Right ventricle myocardium superior (tissue), 1 donor: ENCODE results near the gene MYPN. TPM values are rescaled to one million over a fixed set of nuclear protein-coding genes. Genes with fewer than 3 reads are reported as not detected.

Experiments
- ATAC-seq: fragments of 200-7000 bp; cut with Tn5 transposase; one replicate; pipeline ENCODE4 v1.9.1; 2020; ENCODE audit warnings: mild to moderate bottlenecking; ENCODE audit not compliant: poor library complexity
- DNase-seq: peaks from one replicate; pipeline ENCODE4 v3.0.0-alpha.2; 2020
- intact Hi-C: fragments of 100-400 bp; cut with DNase I; formaldehyde crosslinking; loops from one replicate; pipeline ENCODE4 v1.11.2; 2022
- total RNA-seq: library from RNA; stranded (reverse); fragmentation: NEBNext Ultra II Directional; extraction: Animal tissue kit (Norgen Biotek cat#: 25700); gene quantifications from one replicate; pipeline ENCODE4 v1.2.1, GENCODE V29; 2021
- donor health status: DM: no; HTN: yes; CAD: no; lungs with severe emphysema.

The MYPN gene
- total RNA-seq, 1 donor from 2014 or later: 92.0 TPM

DNA sequence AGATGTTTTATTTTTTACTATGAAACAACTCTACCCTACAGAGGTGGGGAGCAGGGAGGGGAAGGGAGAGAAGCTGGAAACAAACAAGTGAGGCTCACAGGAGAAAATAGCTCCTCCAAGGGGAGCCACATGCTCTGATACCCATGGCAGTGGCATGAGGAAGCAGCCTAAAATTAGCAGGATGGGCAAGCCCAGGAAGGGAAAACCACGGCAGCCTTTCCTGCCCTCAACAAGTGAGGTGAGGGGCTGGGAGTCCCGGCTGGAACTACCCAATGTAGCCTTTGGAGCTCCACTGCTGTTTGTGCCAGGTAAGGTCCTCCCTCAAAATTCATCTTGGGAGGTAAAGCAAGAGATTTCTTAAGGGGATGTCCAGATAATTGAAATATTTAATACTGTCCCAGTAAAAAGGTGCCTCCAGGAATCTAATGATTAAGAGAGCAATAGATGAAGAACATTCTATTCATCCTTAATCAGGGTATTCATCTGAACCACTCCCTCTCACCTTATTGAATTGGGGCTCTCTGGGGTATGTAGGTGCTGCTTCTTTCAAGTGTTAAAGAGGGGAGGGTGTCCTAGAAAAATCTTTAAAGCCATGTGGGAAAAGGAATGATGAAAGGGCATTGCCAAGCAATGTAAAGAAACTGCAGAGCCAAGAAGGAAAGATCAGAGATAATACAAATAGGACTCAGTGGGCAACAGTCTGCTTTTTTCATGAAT lies 21.4 kb upstream of the MYPN start:
- peak; percentile 87 for ATAC-seq
- intact Hi-C loops: no loop called here
- DNase-seq: no peak

DNA sequence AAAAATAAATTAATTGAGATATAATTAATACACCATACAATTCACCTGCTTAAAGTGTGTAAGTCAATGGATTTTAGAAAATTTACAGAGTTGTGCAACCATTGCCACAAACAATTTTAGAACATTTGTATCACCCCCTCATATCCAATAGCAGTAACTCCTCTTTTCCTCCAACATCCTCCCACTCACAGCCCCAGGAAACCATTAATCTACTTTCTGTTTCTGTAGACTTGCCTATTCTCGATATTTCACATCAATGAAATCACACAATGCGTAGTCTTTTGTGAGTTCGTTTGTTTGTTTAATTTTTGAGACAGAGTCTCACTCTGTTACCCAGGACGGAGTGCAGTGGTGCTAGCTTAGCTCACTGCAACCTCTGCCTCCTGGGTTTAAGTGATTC lies 20.5 kb upstream of the MYPN start:
- intact Hi-C loops: no loop called here
- DNase-seq: no peak
- no peak for ATAC-seq

DNA sequence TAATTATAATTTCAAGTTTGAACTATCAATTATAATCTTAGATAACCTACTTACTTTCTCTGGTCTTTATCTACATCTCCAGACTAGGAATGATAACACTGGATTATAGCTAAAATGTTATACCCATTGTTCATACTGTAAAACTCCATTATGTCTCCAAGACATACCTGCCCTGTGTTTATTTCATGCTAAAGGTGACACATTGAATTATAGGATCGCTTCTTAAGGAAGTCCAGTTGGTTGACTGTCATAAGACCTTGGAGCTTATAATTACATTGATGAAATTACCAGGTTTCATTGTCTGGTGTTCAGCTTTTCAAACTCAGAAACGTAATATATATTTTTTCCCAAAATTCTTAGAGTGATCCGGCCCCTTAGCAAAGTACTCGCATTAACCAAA lies 18.7 kb upstream of the MYPN start:
- DNase-seq (no peak), ATAC-seq (no peak)
- intact Hi-C loops: no loop called here

DNA sequence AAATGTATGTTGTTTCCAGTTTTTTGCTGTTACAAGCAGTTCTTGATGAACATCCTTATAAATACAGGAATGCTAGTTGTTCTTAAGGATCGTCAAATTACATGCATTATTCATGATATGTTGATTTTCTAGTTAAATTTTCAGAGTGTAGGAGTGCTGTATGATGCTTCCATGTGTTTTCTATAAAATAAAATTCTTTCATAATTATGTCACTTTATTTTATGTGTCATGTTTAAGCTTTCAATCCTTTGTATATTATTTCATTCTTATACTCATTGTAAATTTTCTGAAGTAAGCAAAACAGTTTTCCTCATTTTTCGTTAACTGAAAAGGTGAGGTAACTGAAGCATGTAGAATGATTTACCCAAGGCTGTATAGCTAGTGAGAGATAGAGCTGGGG lies 16.8 kb upstream of the MYPN start:
- no peak for DNase-seq
- intact Hi-C loops: no loop called here
- no peak for ATAC-seq

DNA sequence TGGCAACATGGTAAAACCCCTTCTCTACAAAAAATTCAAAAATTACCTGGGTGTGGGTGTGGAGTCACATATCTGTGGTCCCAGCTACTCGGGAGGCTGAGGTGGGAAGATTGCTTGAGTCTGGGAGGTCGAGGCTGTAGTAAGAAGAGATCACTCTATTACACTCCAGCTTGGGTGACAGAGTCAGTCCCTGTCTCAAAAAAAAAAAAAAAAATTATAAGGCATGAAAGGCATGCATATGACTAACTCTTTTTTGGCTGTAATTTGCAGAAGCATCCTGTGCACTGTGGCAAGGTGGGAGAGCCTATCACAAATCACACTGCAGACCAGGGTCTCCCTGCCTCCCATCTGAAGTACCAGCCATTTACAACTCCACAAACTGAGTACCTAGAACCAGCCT lies 14.1 kb upstream of the MYPN start:
- DNase-seq: no peak
- ATAC-seq: no peak
- intact Hi-C loops: no loop called here

DNA sequence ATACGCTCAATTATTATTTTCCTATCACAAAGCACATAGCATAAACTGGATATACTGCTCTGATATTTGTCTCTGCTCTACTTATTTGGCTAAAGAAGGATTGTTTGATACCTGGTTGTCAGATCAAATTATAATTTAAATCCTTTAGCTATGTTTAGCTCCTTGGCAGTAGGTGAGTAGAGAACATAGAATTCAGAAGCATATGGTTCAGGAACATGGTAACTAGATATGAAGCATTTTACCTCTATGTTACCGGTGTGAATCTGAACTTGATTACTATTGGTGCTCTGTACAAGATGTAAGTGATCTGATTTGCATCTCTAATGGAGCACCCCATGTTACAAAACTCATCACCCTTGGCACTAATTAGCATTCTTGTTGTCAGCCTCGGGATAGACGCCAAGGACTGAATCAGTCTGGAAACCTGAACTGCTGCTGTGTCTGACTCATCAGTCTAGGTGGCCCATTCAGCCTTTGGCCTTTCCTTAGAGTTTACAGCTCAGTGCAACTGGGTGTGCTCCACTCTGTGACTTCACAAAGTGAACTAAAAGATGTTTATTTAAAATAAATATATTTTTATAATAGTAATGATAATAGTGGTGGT lies 12.3 kb upstream of the MYPN start:
- ATAC-seq: peak; percentile 79
- no peak for DNase-seq
- intact Hi-C loops: no loop called here

DNA sequence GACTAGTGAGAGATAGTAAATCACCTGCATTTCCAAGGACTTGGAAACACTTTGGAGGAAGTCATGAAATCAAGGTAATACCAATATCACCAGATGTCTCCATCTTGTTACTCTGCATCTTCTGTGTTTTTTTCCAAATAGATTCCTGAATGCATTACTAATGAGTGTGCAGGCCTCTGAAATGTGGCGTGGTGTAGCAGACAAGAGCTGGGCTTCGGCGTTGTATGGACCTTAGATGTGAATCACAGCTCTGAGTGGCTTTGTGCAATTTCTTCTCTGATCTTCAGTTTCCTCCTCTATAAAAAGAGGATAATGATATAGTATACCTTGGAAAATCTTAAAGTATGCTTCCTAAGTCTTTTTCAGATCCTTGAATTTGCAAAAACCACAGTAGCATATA lies 9.6 kb upstream of the MYPN start:
- DNase-seq (no peak), ATAC-seq (no peak)
- intact Hi-C loops: no loop called here

DNA sequence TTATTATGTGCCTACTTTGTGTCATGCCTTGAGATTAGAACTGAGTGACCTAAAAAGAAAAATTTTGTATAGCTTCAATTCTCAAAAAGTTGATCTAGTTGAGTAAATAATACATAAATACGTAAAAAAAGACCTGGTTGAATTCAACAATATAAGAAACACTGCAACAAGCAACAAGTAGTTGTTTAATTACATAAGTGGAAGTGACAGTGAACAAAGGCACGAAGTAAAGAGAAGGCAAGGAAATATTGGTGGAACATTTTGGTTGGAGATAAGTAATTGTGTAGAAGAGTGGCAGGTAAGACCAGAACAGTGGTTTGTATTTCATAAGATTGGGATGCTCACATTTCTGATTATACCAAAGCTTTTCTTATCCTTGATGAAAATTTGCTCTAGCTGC lies 8.2 kb upstream of the MYPN start:
- no peak for DNase-seq
- intact Hi-C loops: no loop called here
- ATAC-seq: no peak

DNA sequence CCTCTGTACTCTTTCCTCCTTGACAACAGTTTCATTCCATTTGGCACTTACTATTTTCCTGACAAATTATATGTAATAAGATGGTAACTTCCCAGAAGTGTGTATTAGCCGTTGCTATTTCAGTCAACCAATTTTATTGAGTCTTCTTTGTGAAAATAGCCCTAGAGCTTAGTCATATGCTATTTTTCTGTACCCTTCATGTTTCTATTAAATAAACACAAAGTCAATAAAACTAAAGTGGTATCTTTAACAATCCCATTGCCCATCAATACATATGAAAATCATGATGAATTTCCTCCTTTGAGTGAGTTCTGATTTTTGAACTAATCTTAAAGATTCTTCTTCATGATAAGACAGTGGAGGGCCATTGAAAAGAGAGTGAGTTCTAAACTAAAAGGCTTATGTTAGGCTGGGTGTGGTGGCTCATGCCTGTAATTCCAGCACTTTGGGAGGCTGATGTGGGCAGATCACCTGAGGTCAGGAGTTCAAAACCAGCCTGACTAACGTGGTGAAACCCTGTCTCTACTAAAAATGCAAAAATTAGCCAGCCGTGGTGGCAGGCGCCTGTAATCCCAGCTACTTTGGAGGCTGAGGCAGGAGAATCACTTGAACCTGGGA lies 5.9 kb upstream of the MYPN start:
- DNase-seq (no peak), ATAC-seq (no peak)
- intact Hi-C loops: no loop called here

DNA sequence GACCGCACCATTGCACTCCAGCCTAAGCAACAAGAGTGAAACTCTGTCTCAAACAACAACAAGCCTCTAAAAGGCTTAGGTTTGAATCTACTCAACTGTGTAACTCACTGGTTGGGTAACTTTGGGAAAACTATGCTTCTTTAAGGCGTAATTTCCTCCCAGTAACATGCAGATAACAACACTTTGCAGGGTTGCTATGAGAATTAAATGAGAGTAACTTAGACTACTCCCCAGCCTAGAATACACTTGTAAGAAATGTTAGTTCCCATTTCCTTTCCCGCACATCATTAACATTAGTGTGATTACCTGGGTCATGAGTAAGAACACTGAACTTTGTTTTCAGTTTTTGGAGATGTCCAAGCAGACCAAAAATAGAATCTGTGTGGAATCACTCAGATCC lies 5.4 kb upstream of the MYPN start:
- intact Hi-C loops: no loop called here
- no peak for DNase-seq

DNA sequence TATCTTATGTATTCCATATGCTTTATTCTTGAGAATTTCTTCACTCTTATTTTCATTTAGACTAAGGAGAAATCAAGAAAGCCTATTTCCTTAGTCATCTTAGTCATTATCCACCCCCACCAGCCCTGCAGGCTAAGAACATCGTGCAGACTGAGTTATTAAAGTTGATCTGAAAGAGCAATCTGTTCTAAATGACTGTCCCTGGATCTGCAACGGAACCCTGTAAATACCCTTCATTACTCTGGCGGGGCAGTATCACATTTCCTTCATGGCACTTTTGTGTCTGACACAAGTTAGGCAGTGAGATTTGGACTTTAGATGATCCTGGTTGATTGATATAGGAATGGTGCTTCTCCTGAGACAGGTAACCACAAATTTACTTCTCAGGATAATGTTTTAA lies 3.5 kb upstream of the MYPN start:
- no peak for ATAC-seq
- no peak for DNase-seq
- intact Hi-C loops: no loop called here

More for the DNA sequence above, 5.4 kb upstream of the MYPN start:
- no peak for ATAC-seq

DNA sequence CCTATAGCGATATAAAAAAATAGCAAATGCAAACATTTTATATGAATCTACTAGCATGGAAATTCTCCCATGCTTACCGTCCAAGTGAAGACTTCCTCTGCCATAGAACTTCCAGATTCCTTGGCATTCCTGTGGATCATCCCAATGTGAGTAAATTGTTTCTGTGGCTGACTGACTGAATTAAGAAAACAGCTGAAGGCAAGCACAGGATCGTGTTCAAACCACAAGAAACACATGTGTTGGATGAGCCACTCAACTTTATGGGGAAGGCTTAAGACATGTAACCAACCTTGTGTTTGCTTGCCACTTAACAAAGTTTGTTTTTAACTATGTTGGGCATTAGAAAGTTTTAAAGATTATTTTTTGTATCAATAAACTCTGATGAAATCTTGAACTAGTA lies 2.6 kb upstream of the MYPN start:
- ATAC-seq (no peak), DNase-seq (no peak)
- intact Hi-C loops: no loop called here

DNA sequence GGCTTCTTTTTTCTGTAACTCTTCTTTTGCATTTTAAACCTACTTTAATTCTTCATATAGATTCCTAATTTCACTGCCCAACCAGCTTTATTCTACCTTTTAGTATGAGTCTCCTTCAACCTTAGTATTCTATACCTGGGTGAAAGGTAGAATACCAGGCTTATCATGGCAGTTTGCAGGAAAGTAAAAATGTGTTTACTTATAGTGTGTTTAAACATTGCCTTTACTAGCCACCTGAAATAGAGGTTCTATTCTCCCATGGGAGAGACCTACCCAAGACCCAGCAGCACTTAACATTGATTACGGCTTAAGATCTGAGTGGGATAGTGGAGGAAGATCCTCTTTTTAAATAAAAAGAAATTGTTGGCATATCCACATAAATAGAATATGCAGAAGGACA lies 1.6 kb upstream of the MYPN start:
- DNase-seq (no peak), ATAC-seq (no peak)
- intact Hi-C loops: no loop called here

DNA sequence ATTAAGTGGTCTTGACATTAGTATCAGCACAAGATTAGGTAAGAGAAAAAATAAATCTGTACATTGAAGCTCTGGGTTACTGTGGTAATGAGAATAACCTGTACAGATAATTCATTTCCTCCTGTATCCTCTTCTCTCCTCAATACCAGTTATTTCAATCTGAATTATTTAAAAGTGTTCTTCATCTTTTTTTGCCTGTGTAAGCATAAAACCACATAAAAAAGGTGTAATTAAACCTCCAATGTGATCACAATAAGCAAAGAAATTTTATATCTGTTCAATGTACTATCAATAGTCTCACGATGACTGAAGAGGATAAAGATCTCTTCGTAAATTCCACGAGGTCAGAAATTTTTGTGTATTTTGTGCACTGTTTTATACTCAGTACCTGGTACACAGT lies 1.2 kb upstream of the MYPN start:
- DNase-seq: no peak
- ATAC-seq: no peak
- intact Hi-C loops: no loop called here

DNA sequence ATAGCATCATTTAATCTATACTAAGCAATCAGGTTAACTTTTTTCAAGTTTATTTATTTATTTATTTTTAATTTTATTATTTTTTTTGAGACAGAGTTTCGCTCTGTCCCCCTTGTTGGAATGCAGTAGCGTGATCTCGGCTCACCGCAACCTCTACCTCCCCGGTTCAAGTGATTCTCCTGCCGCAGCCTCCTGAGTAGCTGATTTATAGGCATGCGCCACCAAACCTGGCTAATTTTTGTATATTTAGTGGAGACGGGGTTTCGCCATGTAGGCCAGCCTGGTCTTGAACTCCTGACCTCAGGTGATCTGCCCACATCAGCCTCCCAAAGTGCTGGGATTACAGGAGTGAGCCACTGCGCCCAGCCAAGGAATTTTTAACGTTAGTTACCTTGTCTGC lies 635 bp upstream of the MYPN start:
- DNase-seq (no peak), ATAC-seq (peak; percentile 24)
- intact Hi-C loops: no loop called here

DNA sequence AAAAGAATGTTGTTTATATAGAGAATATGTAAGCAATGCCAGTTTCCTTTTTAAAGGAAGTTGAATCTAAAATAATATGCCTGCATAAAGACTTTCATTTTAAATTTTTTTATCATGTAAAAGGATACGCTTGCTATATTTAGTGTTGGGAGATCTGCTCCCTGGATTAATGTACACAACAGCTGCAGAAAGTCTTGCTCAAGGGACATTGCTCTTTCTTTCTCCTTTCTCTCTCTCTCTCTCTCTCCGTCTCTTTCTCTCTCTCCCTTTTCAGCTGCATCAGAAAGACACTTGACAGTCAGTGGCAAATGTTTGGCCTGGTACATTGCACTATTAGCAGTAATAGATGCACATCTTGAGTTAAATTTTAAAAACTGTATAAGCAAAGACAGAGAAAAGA lies 739 bp downstream of the MYPN start:
- ATAC-seq: peak; percentile 66
- DNase-seq: no peak
- intact Hi-C loops: no loop called here

DNA sequence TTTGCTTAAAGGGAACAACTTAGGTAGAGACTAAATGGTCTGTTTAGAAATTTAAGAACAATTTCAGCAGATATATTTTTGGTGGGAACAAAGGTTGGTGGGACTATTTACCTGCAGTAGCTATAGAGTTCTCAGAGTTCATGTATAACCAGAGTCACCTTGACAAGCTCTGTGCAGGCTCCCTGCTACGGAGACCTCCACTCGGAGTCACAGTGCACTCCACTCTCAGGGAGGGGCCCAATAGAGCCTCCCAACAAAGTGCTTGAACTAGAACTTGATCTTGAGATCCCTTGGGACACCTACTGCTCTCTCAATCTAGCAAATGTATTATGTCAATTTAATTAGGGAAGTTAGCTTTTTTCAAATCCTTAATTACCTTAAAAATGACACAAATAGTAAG lies 2.3 kb downstream of the MYPN start:
- DNase-seq (no peak), ATAC-seq (peak; percentile 63)
- intact Hi-C loops: no loop called here

DNA sequence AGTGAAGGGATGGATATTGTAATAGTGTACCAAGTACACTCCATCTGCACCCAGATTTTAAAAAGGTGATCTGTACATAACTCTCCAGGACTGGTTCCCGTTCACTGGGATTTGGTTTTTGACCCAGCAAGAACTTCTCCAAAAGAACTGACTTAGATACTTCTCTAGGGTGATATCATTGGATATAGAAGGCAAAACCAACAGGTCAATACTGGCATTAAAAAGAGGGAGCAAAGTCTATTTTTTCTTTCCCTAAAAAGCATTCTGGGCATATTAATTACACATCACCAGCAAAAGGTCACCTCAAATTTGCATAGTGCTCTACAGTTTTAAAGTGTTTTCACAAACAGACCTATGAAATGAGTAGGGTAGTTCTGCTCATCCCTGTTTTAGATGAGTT lies 3.5 kb downstream of the MYPN start:
- intact Hi-C loops: no loop called here
- ATAC-seq: no peak
- DNase-seq: no peak

DNA sequence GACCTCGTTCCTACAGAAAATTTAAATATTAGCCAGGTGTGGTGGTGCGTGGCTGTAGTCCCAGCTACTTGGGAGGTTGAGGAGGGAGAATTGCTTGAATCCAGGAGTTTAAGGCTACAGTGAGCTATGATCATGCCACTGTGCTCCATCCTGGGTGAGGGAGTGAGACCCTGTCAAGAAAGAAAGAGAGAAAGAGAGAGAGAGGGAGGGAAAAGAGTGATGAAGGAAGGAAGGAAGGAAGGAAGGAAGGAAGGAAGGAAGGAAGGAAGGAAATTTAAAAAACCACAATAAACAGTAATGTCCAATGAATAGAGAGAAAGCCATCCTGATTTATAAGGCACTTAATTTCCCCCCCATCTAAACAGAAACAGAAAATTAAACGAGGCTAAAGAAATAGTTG lies 9.4 kb downstream of the MYPN start:
- no peak for DNase-seq
- intact Hi-C loops: no loop called here
- ATAC-seq: no peak

DNA sequence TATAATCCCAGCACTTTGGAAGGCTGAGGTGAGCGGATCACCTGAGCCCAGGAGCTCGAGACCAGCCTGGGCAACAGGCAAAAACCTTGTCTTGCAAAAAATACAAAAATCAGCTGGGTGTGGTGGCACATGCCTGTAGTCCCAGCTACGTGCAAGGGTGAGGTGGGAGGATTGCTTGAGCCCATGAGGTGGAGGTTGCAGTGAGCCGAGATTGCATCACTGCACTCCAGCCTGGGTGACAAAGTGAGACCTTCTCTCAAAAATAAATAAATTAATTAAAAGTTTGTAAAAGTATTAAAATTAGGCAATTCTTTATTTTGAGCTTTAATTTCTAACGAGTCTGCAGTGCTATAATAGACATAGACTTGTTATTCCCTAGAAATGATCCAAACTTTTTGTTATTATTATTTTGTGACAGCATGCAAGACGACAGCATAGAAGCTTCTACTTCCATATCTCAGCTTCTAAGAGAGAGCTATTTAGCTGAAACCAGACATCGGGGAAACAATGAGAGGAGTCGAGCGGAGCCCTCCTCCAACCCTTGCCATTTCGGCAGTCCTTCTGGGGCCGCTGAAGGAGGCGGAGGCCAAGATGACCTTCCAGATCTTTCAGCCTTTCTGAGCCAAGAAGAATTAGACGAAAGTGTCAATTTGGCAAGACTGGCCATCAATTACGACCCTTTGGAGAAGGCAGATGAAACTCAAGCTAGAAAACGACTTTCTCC lies 11.9 kb downstream of the MYPN start:
- DNase-seq: no peak
- intact Hi-C loops: no loop called here
- peak; percentile 37 for ATAC-seq
